Spleen (tissue), 7 donors: Measurements from ENCODE around the gene PRKACB.

Experiments used
- POLR2A ChIP-seq, 3 donors: fragments of 450-650 bp; IDR thresholded peaks; one replicate each; pipeline ENCODE4 v1.5.1; 2017; ENCODE audit warnings: antibody characterized with exemption in 3 of 3, mild to moderate bottlenecking in 1 of 3
- POLR2AphosphoS5 ChIP-seq, 3 donors: sonication (generic); formaldehyde crosslinking; IDR thresholded peaks; one replicate each; pipeline ENCODE4 v1.5.1; 2017; ENCODE audit warnings: antibody characterized with exemption in 3 of 3
- TF ChIP-seq, protein P1 (sequence below), 11 experiments: fragments of 200-600 bp in 7 of 11; fragments of 450-650 bp in 4 of 11; sonication (generic) in 4 of 11; IDR thresholded peaks in 8 of 11; conservative IDR thresholded peaks in 3 of 11; 1 replicate in 7 of 11; 2 replicates in 4 of 11; pipeline versions ENCODE4 v1.4.0 to v1.8.0; 2016 to 2021; ENCODE audit warnings: antibody characterized with exemption in 11 of 11, inconsistent platforms in 4 of 11, mild to moderate bottlenecking in 1 of 11
- donor health status: DM: no; HTN: no; CAD: no; lungs with moderate emphysema.
- donor health status: DM: no; HTN: no; CAD: no.
- donor health status: DM: no; HTN: no; CAD: no.

DNA sequence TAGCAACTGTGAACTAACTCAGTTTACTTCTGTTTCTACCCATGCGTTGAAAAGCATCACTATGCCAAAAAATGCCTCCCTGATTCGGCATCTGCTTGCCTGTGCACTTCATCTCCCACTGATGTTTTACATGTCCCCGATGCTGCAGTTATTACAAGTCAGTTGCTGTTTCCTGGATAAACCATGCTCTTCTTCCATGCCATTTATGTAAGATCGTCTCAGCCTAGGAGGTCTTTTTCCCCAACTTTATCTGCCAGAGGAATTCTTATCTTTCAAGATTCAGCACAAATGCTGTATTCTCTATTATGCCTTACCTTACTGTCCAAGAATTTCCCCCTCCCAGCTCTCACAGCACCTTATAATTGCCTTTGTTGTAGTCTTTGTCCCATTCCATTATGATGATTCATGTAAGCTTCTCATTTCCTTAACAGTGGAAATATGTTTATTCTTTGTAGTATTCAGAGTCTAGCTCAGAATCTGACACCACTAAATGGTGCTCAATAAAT lies 30.0 kb downstream of the PRKACB start:
- TF ChIP-seq POLR2AphosphoS5 (IDR thresholded peaks at IDR 0.05) (no peak), POLR2A (IDR thresholded peaks at IDR 0.05) (no peak)
- TF ChIP-seq, protein P1, sequence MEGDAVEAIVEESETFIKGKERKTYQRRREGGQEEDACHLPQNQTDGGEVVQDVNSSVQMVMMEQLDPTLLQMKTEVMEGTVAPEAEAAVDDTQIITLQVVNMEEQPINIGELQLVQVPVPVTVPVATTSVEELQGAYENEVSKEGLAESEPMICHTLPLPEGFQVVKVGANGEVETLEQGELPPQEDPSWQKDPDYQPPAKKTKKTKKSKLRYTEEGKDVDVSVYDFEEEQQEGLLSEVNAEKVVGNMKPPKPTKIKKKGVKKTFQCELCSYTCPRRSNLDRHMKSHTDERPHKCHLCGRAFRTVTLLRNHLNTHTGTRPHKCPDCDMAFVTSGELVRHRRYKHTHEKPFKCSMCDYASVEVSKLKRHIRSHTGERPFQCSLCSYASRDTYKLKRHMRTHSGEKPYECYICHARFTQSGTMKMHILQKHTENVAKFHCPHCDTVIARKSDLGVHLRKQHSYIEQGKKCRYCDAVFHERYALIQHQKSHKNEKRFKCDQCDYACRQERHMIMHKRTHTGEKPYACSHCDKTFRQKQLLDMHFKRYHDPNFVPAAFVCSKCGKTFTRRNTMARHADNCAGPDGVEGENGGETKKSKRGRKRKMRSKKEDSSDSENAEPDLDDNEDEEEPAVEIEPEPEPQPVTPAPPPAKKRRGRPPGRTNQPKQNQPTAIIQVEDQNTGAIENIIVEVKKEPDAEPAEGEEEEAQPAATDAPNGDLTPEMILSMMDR (IDR thresholded peaks at IDR 0.05 in 8 of 11, conservative IDR thresholded peaks at IDR 0.05 in 3 of 11) = no peak
